Activated CD4-positive, alpha-beta memory T cell treated with anti-CD3 and anti-CD28 coated beads for 36 hours (primary cell): ENCODE measurements around the gene ANAPC2. TPM values are rescaled to one million over a fixed set of nuclear protein-coding genes. Genes with fewer than 3 reads are reported as not detected.

Source experiments
- CTCF ChIA-PET: fragments of 350-600 bp; sonication (Branson Sonifier 250); formaldehyde crosslinking; loops from one replicate; lab custom pipeline; 2021; ENCODE audit warnings: antibody characterized with exemption, inconsistent platforms; lab: Charles Lee
- POLR2A ChIA-PET: fragments of 350-600 bp; sonication (Branson Sonifier 250); formaldehyde crosslinking; loops from one replicate; lab custom pipeline; 2021; ENCODE audit warnings: antibody characterized with exemption; lab: Charles Lee
- DNase-seq: peaks from one replicate; pipeline ENCODE4 v3.0.0-alpha.2; 2020
- H3K27ac Mint-ChIP-seq: one replicate; pipeline ENCODE4 v1.8.0; 2021; ENCODE audit warnings: mixed read lengths
- H3K27me3 Mint-ChIP-seq: one replicate; pipeline ENCODE4 v1.8.0; 2021; ENCODE audit warnings: mixed read lengths
- H3K36me3 Mint-ChIP-seq: one replicate; pipeline ENCODE4 v1.8.0; 2021; ENCODE audit warnings: mixed read lengths
- H3K4me1 Mint-ChIP-seq: one replicate; pipeline ENCODE4 v1.8.0; 2021; ENCODE audit warnings: low read depth, mixed read lengths
- H3K4me3 Mint-ChIP-seq: one replicate; pipeline ENCODE4 v1.8.0; 2021; ENCODE audit warnings: mild to moderate bottlenecking, mixed read lengths
- H3K9me3 Mint-ChIP-seq: one replicate; pipeline ENCODE4 v1.8.0; 2021; ENCODE audit warnings: mixed read lengths
- intact Hi-C: fragments of 100-400 bp; cut with micrococcal nuclease; formaldehyde crosslinking; loops from one replicate; pipeline ENCODE4 v1.15.1; 2023
- total RNA-seq, 2 experiments: library from RNA; stranded (reverse); gene quantifications; one replicate each; pipeline ENCODE4 v1.2.3, GENCODE V29; 2021

The ANAPC2 gene
- total RNA-seq, 2 experiments from 2014 or later: 36.3 to 36.9 TPM

DNA sequence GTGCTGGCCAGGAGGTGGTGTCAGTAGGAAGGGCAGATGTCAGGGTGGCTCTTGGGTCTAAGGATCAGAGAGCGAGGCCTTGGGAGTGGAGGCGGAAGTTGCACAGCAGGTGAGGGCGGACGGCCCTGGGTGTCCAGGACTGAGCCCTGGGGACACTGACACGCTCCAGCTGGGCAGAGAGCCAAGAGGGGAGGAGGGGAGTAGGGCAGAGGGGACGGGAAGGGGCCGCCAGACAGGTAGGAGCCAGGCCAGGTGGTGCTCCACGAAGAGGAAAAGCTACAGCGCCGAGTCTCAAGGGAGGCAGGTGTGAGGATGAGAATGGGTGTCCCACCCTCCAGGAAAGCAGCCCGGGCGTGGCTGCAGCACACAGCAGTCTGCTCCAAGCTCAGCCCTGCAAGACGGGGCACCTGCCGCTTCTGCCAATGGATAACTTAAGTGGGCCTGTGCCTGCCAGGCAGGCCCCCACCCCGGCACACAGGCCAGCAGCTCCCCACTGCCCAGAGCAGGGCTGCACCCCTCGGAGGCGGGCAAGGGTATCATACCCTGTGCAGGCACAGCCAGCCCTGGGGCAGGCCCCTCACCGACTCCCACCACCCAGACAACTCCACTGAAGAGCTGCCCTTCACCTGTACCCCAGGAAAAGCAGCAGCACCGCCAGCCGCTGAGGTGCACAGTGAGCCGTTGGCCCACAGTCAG is 7.3 kb upstream of the ANAPC2 start:
- POLR2A ChIA-PET: no interaction called here
- Mint-ChIP-seq H3K36me3 (peaks cover 3% of the 10 kb centered on the region), H3K4me3 (no peak overlapping the region), H3K9me3 (no peaks in the 10 kb centered on the region), H3K27ac (no peak overlapping the region), H3K27me3 (no peaks in the 10 kb centered on the region), H3K4me1 (peaks cover 7% of the 10 kb centered on the region)
- intact Hi-C loops: no loop called here
- CTCF ChIA-PET: no interaction called here
- DNase-seq: no peak

GRCh38 chr9:137194909-137195308 is 6.5 kb upstream of the ANAPC2 start:
- CTCF ChIA-PET: no interaction called here
- Mint-ChIP-seq H3K4me1 (peaks cover 10% of the 10 kb centered on the region), H3K36me3 (peaks cover 6% of the 10 kb centered on the region), H3K27ac (no peak overlapping the region), H3K4me3 (no peak overlapping the region), H3K27me3 (no peaks in the 10 kb centered on the region), H3K9me3 (no peaks in the 10 kb centered on the region)
- POLR2A ChIA-PET: no interaction called here
- no peak for DNase-seq
- intact Hi-C loops: no loop called here

GRCh38 chr9:137194388-137194787 is 6.0 kb upstream of the ANAPC2 start:
- CTCF ChIA-PET: interaction anchor here (1.4 kb wide), 1 partner anchor 42 kb away, joined by 4 read pairs; no protein-coding TSS in a partner anchor
- Mint-ChIP-seq H3K36me3 (peaks cover 6% of the 10 kb centered on the region), H3K4me1 (peaks cover 13% of the 10 kb centered on the region), H3K27ac (no peak overlapping the region), H3K4me3 (no peak overlapping the region), H3K27me3 (no peaks in the 10 kb centered on the region), H3K9me3 (no peaks in the 10 kb centered on the region)
- intact Hi-C loops: no loop called here
- no peak for DNase-seq
- POLR2A ChIA-PET: no interaction called here

GRCh38 chr9:137193771-137194170 is 5.4 kb upstream of the ANAPC2 start:
- no peak overlapping the region for H3K27ac Mint-ChIP-seq
- POLR2A ChIA-PET: no interaction called here
- H3K4me1 Mint-ChIP-seq: peaks cover 18% of the 10 kb centered on the region
- CTCF ChIA-PET: interaction anchor here (1.4 kb wide), 1 partner anchor 43 kb away, joined by 4 read pairs; no protein-coding TSS in a partner anchor
- H3K27me3 Mint-ChIP-seq: no peaks in the 10 kb centered on the region
- H3K36me3 Mint-ChIP-seq: peaks cover 9% of the 10 kb centered on the region
- no peaks in the 10 kb centered on the region for H3K9me3 Mint-ChIP-seq
- no peak for DNase-seq
- intact Hi-C loops: no loop called here
- no peak overlapping the region for H3K4me3 Mint-ChIP-seq

GRCh38 chr9:137192859-137193258 is 4.5 kb upstream of the ANAPC2 start:
- Mint-ChIP-seq H3K27ac (no peak overlapping the region), H3K4me3 (no peak overlapping the region), H3K27me3 (no peaks in the 10 kb centered on the region), H3K36me3 (peaks cover 11% of the 10 kb centered on the region), H3K9me3 (no peaks in the 10 kb centered on the region), H3K4me1 (peaks cover 18% of the 10 kb centered on the region)
- no peak for DNase-seq
- CTCF ChIA-PET: interaction anchor here (1.0 kb wide), 1 partner anchor 44 kb away, joined by 3 read pairs; no protein-coding TSS in a partner anchor
- POLR2A ChIA-PET: no interaction called here
- intact Hi-C loops: no loop called here

DNA sequence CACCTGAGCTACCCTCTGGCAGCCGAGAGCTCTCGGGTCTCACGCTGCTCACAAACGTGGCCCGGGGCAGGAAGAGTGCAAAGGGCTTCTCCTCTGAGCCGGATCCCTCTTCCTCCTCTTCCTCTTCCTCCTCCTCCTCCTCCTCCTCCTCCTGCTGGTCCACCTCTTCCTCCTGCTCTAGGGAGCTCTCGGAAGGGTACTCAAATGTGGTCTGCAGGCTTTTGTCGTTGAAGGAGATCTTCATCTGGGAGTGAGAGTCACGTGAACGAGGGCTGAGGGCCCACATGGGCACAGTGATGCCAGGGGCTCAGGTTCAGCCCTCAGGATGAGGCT is 4.1 kb upstream of the ANAPC2 start:
- CTCF ChIA-PET: interaction anchor here (1.0 kb wide), 1 partner anchor 44 kb away, joined by 3 read pairs; no protein-coding TSS in a partner anchor
- Mint-ChIP-seq H3K4me3 (no peak overlapping the region), H3K9me3 (no peaks in the 10 kb centered on the region), H3K4me1 (peaks cover 21% of the 10 kb centered on the region), H3K27ac (no peak overlapping the region), H3K36me3 (peaks cover 11% of the 10 kb centered on the region), H3K27me3 (no peaks in the 10 kb centered on the region)
- POLR2A ChIA-PET: no interaction called here
- no peak for DNase-seq
- intact Hi-C loops: no loop called here

GRCh38 chr9:137191691-137192447 is 3.5 kb upstream of the ANAPC2 start:
- peaks cover 27% of the 10 kb centered on the region for H3K4me1 Mint-ChIP-seq
- intact Hi-C loops: no loop called here
- no peak for DNase-seq
- H3K27me3 Mint-ChIP-seq: no peaks in the 10 kb centered on the region
- no peak overlapping the region for H3K4me3 Mint-ChIP-seq
- CTCF ChIA-PET: interaction anchor here (1.0 kb wide), 1 partner anchor 45 kb away, joined by 3 read pairs; no protein-coding TSS in a partner anchor
- no peaks in the 10 kb centered on the region for H3K9me3 Mint-ChIP-seq
- POLR2A ChIA-PET: no interaction called here
- no peak overlapping the region for H3K27ac Mint-ChIP-seq
- peaks cover 11% of the 10 kb centered on the region for H3K36me3 Mint-ChIP-seq

DNA sequence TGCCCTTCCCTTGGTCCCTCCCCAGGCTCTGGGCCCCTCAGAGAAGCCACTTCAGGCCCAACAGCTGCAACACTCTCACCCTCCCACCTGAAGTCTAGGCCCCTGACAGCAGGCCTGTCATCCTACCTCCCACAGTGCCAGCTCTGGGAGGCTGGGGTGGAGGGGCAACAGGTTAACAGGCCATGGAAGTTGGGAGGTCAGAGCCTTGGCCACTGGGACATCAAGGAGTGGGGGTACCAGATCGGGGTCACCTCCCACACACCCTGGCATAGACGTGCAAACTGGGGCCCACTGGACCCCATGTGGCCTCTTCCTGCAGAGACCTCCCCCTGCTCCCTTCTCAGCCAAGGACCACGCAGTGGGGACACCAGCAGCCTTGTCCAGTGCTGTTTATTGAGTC is 2.9 kb upstream of the ANAPC2 start:
- H3K9me3 Mint-ChIP-seq: no peaks in the 10 kb centered on the region

DNA sequence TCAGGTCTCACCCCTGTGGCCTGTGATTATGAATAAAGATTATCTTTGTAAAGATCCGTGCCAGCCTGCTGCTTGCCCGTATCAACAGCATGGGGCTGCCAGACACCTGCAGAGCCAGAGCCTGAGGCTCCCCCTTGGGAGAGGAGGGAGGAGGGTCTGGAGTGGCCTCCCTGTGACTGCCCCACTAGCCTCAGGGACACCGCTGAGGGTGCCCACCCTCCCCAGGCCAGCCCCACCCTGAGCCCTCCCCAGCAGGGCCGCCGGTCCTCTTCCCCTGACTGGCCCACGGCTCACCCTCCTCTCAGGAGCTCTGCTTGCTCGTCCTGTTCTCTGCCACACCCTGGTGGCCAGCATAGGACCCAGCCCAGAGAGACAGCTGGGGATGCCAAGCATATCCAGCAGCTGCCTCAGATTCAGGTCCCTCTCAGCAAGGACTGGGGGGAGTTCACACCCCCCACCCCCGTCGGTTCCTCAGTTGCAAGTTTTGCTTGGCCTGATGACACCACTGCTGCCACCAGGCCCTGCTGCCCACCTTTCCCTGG is 2.0 kb upstream of the ANAPC2 start:
- H3K4me3 Mint-ChIP-seq: peak overlapping the region; percentile 48
- peaks cover 11% of the 10 kb centered on the region for H3K36me3 Mint-ChIP-seq
- H3K4me1 Mint-ChIP-seq: peaks cover 38% of the 10 kb centered on the region
- no peak overlapping the region for H3K27ac Mint-ChIP-seq
- intact Hi-C loops: no loop called here
- POLR2A ChIA-PET: interaction anchor here (0.7 to 2.9 kb wide), 4 partner anchors 9 to 50 kb away, joined by 3 to 18 read pairs (median 12); partner anchors contain the start of genes NDOR1, TMEM203, TPRN and TUBB4B
- H3K27me3 Mint-ChIP-seq: no peaks in the 10 kb centered on the region
- CTCF ChIA-PET: interaction anchor here (1.4 to 3.4 kb wide), 8 partner anchors 8 to 61 kb away, joined by 3 to 14 read pairs (median 8); partner anchors contain the start of genes CYSRT1, NDOR1, RNF208 and RNF224
- no peak for DNase-seq
- H3K9me3 Mint-ChIP-seq: no peaks in the 10 kb centered on the region

More for the DNA sequence above, 2.9 kb upstream of the ANAPC2 start:
- intact Hi-C loops: no loop called here
- ChIA-PET CTCF (interaction anchor here (1.6 kb wide), 1 partner anchor 62 kb away, joined by 4 read pairs; no protein-coding TSS in a partner anchor), POLR2A (no interaction called here)
- no peak for DNase-seq
- H3K36me3 Mint-ChIP-seq: peaks cover 11% of the 10 kb centered on the region
- H3K27ac Mint-ChIP-seq: peak overlapping the region; percentile 42
- no peak overlapping the region for H3K4me3 Mint-ChIP-seq
- H3K27me3 Mint-ChIP-seq: no peaks in the 10 kb centered on the region
- peaks cover 33% of the 10 kb centered on the region for H3K4me1 Mint-ChIP-seq

GRCh38 chr9:137189297-137190295 is 1.2 kb upstream of the ANAPC2 start:
- intact Hi-C loops: loop anchor here (1.0 kb wide), 1 partner anchor 60 kb away; no protein-coding TSS in a partner anchor
- H3K9me3 Mint-ChIP-seq: no peaks in the 10 kb centered on the region
- H3K36me3 Mint-ChIP-seq: peaks cover 11% of the 10 kb centered on the region
- peak overlapping the region; percentile 93 for H3K27ac Mint-ChIP-seq
- ChIA-PET CTCF (interaction anchor here (0.8 to 3.4 kb wide), 21 partner anchors 9 to 155 kb away, joined by 3 to 14 read pairs (median 4); partner anchors contain the start of genes CYSRT1, DPP7, NDOR1 and NELFB), POLR2A (interaction anchor here (0.5 to 2.9 kb wide), 16 partner anchors 8 to 383 kb away, joined by 3 to 18 read pairs (median 4); partner anchors contain the start of genes NDOR1, TMEM203, TPRN and TUBB4B)
- no peak for DNase-seq
- H3K4me1 Mint-ChIP-seq: peaks cover 38% of the 10 kb centered on the region
- H3K4me3 Mint-ChIP-seq: peak overlapping the region; percentile 97
- H3K27me3 Mint-ChIP-seq: no peaks in the 10 kb centered on the region

- CTCF ChIA-PET: interaction anchor here (0.7 to 3.4 kb wide), 9 partner anchors 13 to 153 kb away, joined by 3 to 14 read pairs (median 11); partner anchors contain the start of genes NDOR1, RNF208, TMEM203 and TPRN
- intact Hi-C loops: loop anchor here (1.0 kb wide), 4 partner anchors 12 to 52 kb away; partner anchors contain the start of genes NDOR1, TMEM203 and TPRN
- H3K4me3 Mint-ChIP-seq: peak overlapping the region; percentile 95
- peak overlapping the region; percentile 81 for H3K27ac Mint-ChIP-seq
- POLR2A ChIA-PET: interaction anchor here (0.8 to 2.9 kb wide), 11 partner anchors 13 to 61 kb away, joined by 3 to 18 read pairs (median 5); partner anchors contain the start of genes CYSRT1, NDOR1, TMEM203 and TPRN
- no peaks in the 10 kb centered on the region for H3K9me3 Mint-ChIP-seq
- DNase-seq: no peak
- peaks cover 40% of the 10 kb centered on the region for H3K4me1 Mint-ChIP-seq
- peaks cover 20% of the 10 kb centered on the region for H3K36me3 Mint-ChIP-seq
- no peaks in the 10 kb centered on the region for H3K27me3 Mint-ChIP-seq
Observed at GRCh38 chr9:137188086-137188489, 272 bp downstream of the ANAPC2 start.
